GM12874 (cell line): ENCODE results near the gene DISP2.

Source experiments
- CTCF ChIP-seq: IDR thresholded peaks from 2 replicates; pipeline ENCODE4 v1.5.1; 2011; ENCODE audit warnings: low read depth, mild to moderate bottlenecking, control low read depth, low read length, moderate library complexity; ENCODE audit not compliant: insufficient read depth

Gene DISP2

GRCh38 chr15:40361640-40362039 is 3.6 kb downstream of the DISP2 start:
- no peak for TF ChIP-seq CTCF

- no peak for TF ChIP-seq CTCF
These were observed 5.6 kb downstream of the DISP2 start for GRCh38 chr15:40363611-40364010.

- TF ChIP-seq CTCF: no peak
These were observed 6.2 kb downstream of the DISP2 start for GRCh38 chr15:40364251-40364650.

- no peak for TF ChIP-seq CTCF
These were observed 7.0 kb downstream of the DISP2 start for GRCh38 chr15:40365016-40365415.

GRCh38 chr15:40365624-40366456 is 7.8 kb downstream of the DISP2 start:
- no peak for TF ChIP-seq CTCF

- no peak for TF ChIP-seq CTCF
These were observed 8.7 kb downstream of the DISP2 start for GRCh38 chr15:40366457-40367370.

GRCh38 chr15:40367371-40367685 is 9.3 kb downstream of the DISP2 start:
- no peak for TF ChIP-seq CTCF
